ENCODE measurements around the gene TPTE. TPM values are rescaled to one million over a fixed set of nuclear protein-coding genes. Genes with fewer than 3 reads are reported as not detected.

TPTE gene
- total RNA-seq, 1 donor from 2014 or later, result not detected

Small RNA genes within 50 kb of the gene (small RNA-seq; reads per million reads assigned to genes)
- not detected for gene CYCSP41
